Mammary epithelial cell (primary cell): ENCODE results near the gene GBX1.

ENCODE experiments used
- CTCF ChIP-seq, 2 donors: IDR thresholded peaks in 1 of 2; conservative IDR thresholded peaks in 1 of 2; 2 replicates each; pipeline ENCODE4 v1.5.1; 2011 to 2012; ENCODE audit warnings: inconsistent platforms in 2 of 2, low read length in 2 of 2, mild to moderate bottlenecking in 2 of 2, control low read depth in 1 of 2, low read depth in 1 of 2; ENCODE audit not compliant: insufficient read depth in 1 of 2; ENCODE audit errors: extremely low read depth in 1 of 2
- EZH2 ChIP-seq: IDR thresholded peaks from 2 replicates; pipeline ENCODE4 v1.6.1; 2012; ENCODE audit warnings: low read length, inconsistent platforms, borderline replicate concordance

- TF ChIP-seq CTCF (conservative IDR thresholded peaks at IDR 0.05 in 1 of 2, IDR thresholded peaks at IDR 0.05 in 1 of 2; ENCODE audit: extremely low read depth in 1 of 2, insufficient read depth in 1 of 2, low read depth in 1 of 2, low read length in 2 of 2) (no peak), EZH2 (no peak)
Observed at GRCh38 chr7:151174246-151175046, 7.0 kb upstream of the GBX1 start.
